Measurements from ENCODE around the gene TNFRSF25. TPM values are rescaled to one million over a fixed set of nuclear protein-coding genes. Genes with fewer than 3 reads are reported as not detected.

The TNFRSF25 gene
- total RNA-seq, 1 experiment from 2014 or later, result not detected

- Histone ChIP-seq H3K4me1 (ENCODE audit: low read length) (no peaks in the 10 kb centered on the region), H3K4me2 (ENCODE audit: low read depth, low read length, poor library complexity, severe bottlenecking) (no peak overlapping the region), H3K9me3 (ENCODE audit: low read length) (no peaks in the 10 kb centered on the region), H3K27me3 (ENCODE audit: low read length) (no peaks in the 10 kb centered on the region), H3K79me2 (ENCODE audit: low read length) (no peaks in the 10 kb centered on the region), H2AFZ (ENCODE audit: low read length) (no peak overlapping the region), H4K20me1 (ENCODE audit: insufficient read depth, low read depth, low read length) (no peaks in the 10 kb centered on the region), H3K27ac (ENCODE audit: low read length) (no peak overlapping the region), H3K9me2 (replicated peaks; ENCODE audit: insufficient read depth, low read length) (no peaks in the 10 kb centered on the region), H3K9ac (ENCODE audit: low read length) (no peak overlapping the region), H3K4me3 (ENCODE audit: low read length) (no peak overlapping the region), H3K36me3 (ENCODE audit: insufficient read depth, low read length) (no peaks in the 10 kb centered on the region)
- DNase-seq, result no peak
Measured at GRCh38 chr1:6465461-6466005, 440 bp downstream of the TNFRSF25 start.

GRCh38 chr1:6464915-6465314 is 1.1 kb downstream of the TNFRSF25 start:
- H3K36me3 ChIP-seq (ENCODE audit: insufficient read depth, low read length), result no peaks in the 10 kb centered on the region
- H3K9me3 ChIP-seq (ENCODE audit: low read length), result no peaks in the 10 kb centered on the region
- H3K27me3 ChIP-seq (ENCODE audit: low read length), result no peaks in the 10 kb centered on the region
- H2AFZ ChIP-seq (ENCODE audit: low read length), result no peak overlapping the region
- no peaks in the 10 kb centered on the region for H3K79me2 ChIP-seq (ENCODE audit: low read length)
- H3K4me1 ChIP-seq (ENCODE audit: low read length), result no peaks in the 10 kb centered on the region
- H3K9ac ChIP-seq (ENCODE audit: low read length), result no peak overlapping the region
- H4K20me1 ChIP-seq (ENCODE audit: insufficient read depth, low read depth, low read length), result no peaks in the 10 kb centered on the region
- H3K4me2 ChIP-seq (ENCODE audit: low read depth, low read length, poor library complexity, severe bottlenecking), result no peak overlapping the region
- H3K4me3 ChIP-seq (ENCODE audit: low read length), result no peak overlapping the region
- H3K9me2 ChIP-seq (replicated peaks; ENCODE audit: insufficient read depth, low read length), result no peaks in the 10 kb centered on the region
- no peak overlapping the region for H3K27ac ChIP-seq (ENCODE audit: low read length)
- no peak for DNase-seq

- H2AFZ ChIP-seq (ENCODE audit: low read length), result no peak overlapping the region
- H4K20me1 ChIP-seq (ENCODE audit: insufficient read depth, low read depth, low read length), result no peaks in the 10 kb centered on the region
- H3K27me3 ChIP-seq (ENCODE audit: low read length), result no peaks in the 10 kb centered on the region
- H3K9me3 ChIP-seq (ENCODE audit: low read length), result no peaks in the 10 kb centered on the region
- H3K9me2 ChIP-seq (replicated peaks; ENCODE audit: insufficient read depth, low read length), result no peaks in the 10 kb centered on the region
- H3K79me2 ChIP-seq (ENCODE audit: low read length), result no peaks in the 10 kb centered on the region
- no peak for DNase-seq
- no peak overlapping the region for H3K4me2 ChIP-seq (ENCODE audit: low read depth, low read length, poor library complexity, severe bottlenecking)
- no peaks in the 10 kb centered on the region for H3K4me1 ChIP-seq (ENCODE audit: low read length)
- no peaks in the 10 kb centered on the region for H3K36me3 ChIP-seq (ENCODE audit: insufficient read depth, low read length)
- H3K9ac ChIP-seq (ENCODE audit: low read length), result no peak overlapping the region
- no peak overlapping the region for H3K27ac ChIP-seq (ENCODE audit: low read length)
- no peak overlapping the region for H3K4me3 ChIP-seq (ENCODE audit: low read length)
Measured at GRCh38 chr1:6464514-6464836, 1.5 kb downstream of the TNFRSF25 start.

DNA sequence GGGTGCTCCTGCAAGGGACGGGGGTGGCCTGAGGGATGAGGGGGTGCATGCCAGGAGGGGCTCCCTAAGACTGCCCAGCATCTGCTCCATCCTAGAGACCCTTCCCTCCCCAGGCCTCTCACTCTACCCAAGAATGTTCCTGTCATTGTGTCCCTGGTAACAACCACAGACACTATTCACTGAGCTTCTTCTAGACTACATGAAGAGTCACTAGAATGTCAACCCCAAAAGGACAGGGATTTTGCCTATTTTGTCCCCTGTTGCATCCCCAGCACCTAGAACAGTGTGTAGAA is 2.9 kb downstream of the TNFRSF25 start:
- H2AFZ ChIP-seq (ENCODE audit: low read length), result no peak overlapping the region
- no peak for DNase-seq
- H3K4me3 ChIP-seq (ENCODE audit: low read length), result no peak overlapping the region
- H3K4me2 ChIP-seq (ENCODE audit: low read depth, low read length, poor library complexity, severe bottlenecking), result no peak overlapping the region
- H3K36me3 ChIP-seq (ENCODE audit: insufficient read depth, low read length), result no peaks in the 10 kb centered on the region
- H3K27me3 ChIP-seq (ENCODE audit: low read length), result no peaks in the 10 kb centered on the region
- no peaks in the 10 kb centered on the region for H4K20me1 ChIP-seq (ENCODE audit: insufficient read depth, low read depth, low read length)
- H3K27ac ChIP-seq (ENCODE audit: low read length), result no peak overlapping the region
- H3K9me3 ChIP-seq (ENCODE audit: low read length), result no peaks in the 10 kb centered on the region
- no peaks in the 10 kb centered on the region for H3K4me1 ChIP-seq (ENCODE audit: low read length)
- no peaks in the 10 kb centered on the region for H3K9me2 ChIP-seq (replicated peaks; ENCODE audit: insufficient read depth, low read length)
- H3K9ac ChIP-seq (ENCODE audit: low read length), result no peak overlapping the region
- H3K79me2 ChIP-seq (ENCODE audit: low read length), result no peaks in the 10 kb centered on the region

DNA sequence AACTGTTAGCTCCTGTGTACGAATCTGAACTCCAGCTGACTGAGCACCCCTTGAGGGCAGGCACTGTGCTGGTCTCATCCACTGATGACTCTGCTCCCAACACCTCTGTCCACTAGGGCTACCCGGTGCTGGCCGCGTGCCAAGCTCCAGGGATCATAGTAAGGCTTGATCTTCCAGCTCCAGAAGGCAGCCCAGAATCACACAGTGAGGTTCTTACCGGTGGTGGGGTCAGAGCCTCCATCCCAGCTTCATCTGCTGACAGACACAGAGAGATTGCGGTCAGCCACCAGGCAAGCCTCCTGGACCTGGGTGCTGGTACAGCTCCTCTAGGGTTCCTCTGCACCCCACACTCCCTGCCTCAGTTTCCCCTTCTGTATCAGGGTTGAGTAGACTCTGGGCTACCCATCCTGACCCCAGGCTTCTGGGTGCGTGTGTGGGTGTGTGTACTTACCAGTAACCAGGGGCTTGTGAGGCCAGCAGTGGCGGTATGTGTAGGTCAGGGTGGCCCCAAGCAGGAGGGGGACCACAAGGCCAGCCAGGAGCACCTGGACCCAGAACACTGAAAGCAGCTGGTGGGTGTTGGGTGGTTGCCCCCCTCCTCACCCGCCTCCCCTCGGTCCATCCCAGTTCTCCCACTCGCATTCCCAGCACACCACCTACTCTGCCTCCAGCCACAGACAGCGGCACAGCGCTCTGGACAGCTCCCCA is 3.4 kb downstream of the TNFRSF25 start:
- Histone ChIP-seq H3K9me3 (ENCODE audit: low read length) (no peaks in the 10 kb centered on the region), H3K4me2 (ENCODE audit: low read depth, low read length, poor library complexity, severe bottlenecking) (no peak overlapping the region), H3K79me2 (ENCODE audit: low read length) (no peaks in the 10 kb centered on the region), H3K4me3 (ENCODE audit: low read length) (no peak overlapping the region), H3K27me3 (ENCODE audit: low read length) (no peaks in the 10 kb centered on the region), H4K20me1 (ENCODE audit: insufficient read depth, low read depth, low read length) (no peaks in the 10 kb centered on the region), H2AFZ (ENCODE audit: low read length) (no peak overlapping the region), H3K36me3 (ENCODE audit: insufficient read depth, low read length) (no peaks in the 10 kb centered on the region), H3K9ac (ENCODE audit: low read length) (no peak overlapping the region), H3K27ac (ENCODE audit: low read length) (no peak overlapping the region), H3K4me1 (ENCODE audit: low read length) (no peaks in the 10 kb centered on the region), H3K9me2 (replicated peaks; ENCODE audit: insufficient read depth, low read length) (no peaks in the 10 kb centered on the region)
- no peak for DNase-seq

- H3K36me3 ChIP-seq (ENCODE audit: insufficient read depth, low read length), result no peaks in the 10 kb centered on the region
- H4K20me1 ChIP-seq (ENCODE audit: insufficient read depth, low read depth, low read length), result no peaks in the 10 kb centered on the region
- no peak overlapping the region for H3K9ac ChIP-seq (ENCODE audit: low read length)
- DNase-seq, result no peak
- no peaks in the 10 kb centered on the region for H3K9me2 ChIP-seq (replicated peaks; ENCODE audit: insufficient read depth, low read length)
- no peak overlapping the region for H3K27ac ChIP-seq (ENCODE audit: low read length)
- H3K4me2 ChIP-seq (ENCODE audit: low read depth, low read length, poor library complexity, severe bottlenecking), result no peak overlapping the region
- H3K27me3 ChIP-seq (ENCODE audit: low read length), result no peaks in the 10 kb centered on the region
- no peak overlapping the region for H3K4me3 ChIP-seq (ENCODE audit: low read length)
- no peaks in the 10 kb centered on the region for H3K4me1 ChIP-seq (ENCODE audit: low read length)
- no peaks in the 10 kb centered on the region for H3K9me3 ChIP-seq (ENCODE audit: low read length)
- no peak overlapping the region for H2AFZ ChIP-seq (ENCODE audit: low read length)
- H3K79me2 ChIP-seq (ENCODE audit: low read length), result no peaks in the 10 kb centered on the region
Measured at GRCh38 chr1:6461538-6462411, 4.2 kb downstream of the TNFRSF25 start.

DNA sequence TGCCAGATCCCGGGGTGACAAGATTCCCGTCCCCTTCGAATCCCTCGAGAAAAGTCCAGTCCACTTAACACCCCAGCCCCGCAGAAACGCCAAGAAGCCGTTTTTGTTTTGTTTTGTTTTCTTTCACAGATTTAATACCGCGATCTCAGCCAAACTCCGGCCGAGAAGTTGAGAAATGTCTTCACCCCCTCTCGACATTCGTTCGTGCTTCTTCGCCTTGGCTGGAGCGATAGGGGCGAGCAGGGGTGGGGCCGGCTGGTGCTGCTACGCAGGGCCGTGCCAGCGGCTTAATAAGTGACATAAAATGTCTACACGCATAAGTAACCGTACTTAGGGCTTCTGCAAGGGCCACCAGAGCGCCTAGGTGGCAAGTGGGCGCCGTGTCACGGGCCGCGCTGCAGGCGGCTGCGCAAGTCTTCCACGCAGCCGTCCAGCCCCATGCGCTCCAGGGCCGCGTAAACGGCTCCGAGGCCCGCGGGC is 4.9 kb downstream of the TNFRSF25 start:
- H3K36me3 ChIP-seq (ENCODE audit: insufficient read depth, low read length), result no peaks in the 10 kb centered on the region
- no peaks in the 10 kb centered on the region for H3K27me3 ChIP-seq (ENCODE audit: low read length)
- no peaks in the 10 kb centered on the region for H3K79me2 ChIP-seq (ENCODE audit: low read length)
- H2AFZ ChIP-seq (ENCODE audit: low read length), result no peak overlapping the region
- no peaks in the 10 kb centered on the region for H3K4me1 ChIP-seq (ENCODE audit: low read length)
- no peak overlapping the region for H3K4me3 ChIP-seq (ENCODE audit: low read length)
- no peak overlapping the region for H3K4me2 ChIP-seq (ENCODE audit: low read depth, low read length, poor library complexity, severe bottlenecking)
- H3K9ac ChIP-seq (ENCODE audit: low read length), result no peak overlapping the region
- H4K20me1 ChIP-seq (ENCODE audit: insufficient read depth, low read depth, low read length), result no peaks in the 10 kb centered on the region
- H3K27ac ChIP-seq (ENCODE audit: low read length), result no peak overlapping the region
- DNase-seq, result no peak
- no peaks in the 10 kb centered on the region for H3K9me3 ChIP-seq (ENCODE audit: low read length)
- H3K9me2 ChIP-seq (replicated peaks; ENCODE audit: insufficient read depth, low read length), result no peaks in the 10 kb centered on the region

GRCh38 chr1:6460301-6461050 is 5.5 kb downstream of the TNFRSF25 start:
- H3K4me3 ChIP-seq (ENCODE audit: low read length), result no peak overlapping the region
- H3K27ac ChIP-seq (ENCODE audit: low read length), result no peak overlapping the region
- H3K79me2 ChIP-seq (ENCODE audit: low read length), result no peaks in the 10 kb centered on the region
- H3K27me3 ChIP-seq (ENCODE audit: low read length), result no peaks in the 10 kb centered on the region
- no peaks in the 10 kb centered on the region for H3K4me1 ChIP-seq (ENCODE audit: low read length)
- no peaks in the 10 kb centered on the region for H3K36me3 ChIP-seq (ENCODE audit: insufficient read depth, low read length)
- no peak overlapping the region for H3K9ac ChIP-seq (ENCODE audit: low read length)
- no peak overlapping the region for H3K4me2 ChIP-seq (ENCODE audit: low read depth, low read length, poor library complexity, severe bottlenecking)
- no peaks in the 10 kb centered on the region for H3K9me2 ChIP-seq (replicated peaks; ENCODE audit: insufficient read depth, low read length)
- no peak for DNase-seq
- H2AFZ ChIP-seq (ENCODE audit: low read length), result no peak overlapping the region
- H4K20me1 ChIP-seq (ENCODE audit: insufficient read depth, low read depth, low read length), result no peaks in the 10 kb centered on the region
- H3K9me3 ChIP-seq (ENCODE audit: low read length), result no peaks in the 10 kb centered on the region

Measured in Karpas-422 (cell line).